Naive thymus-derived CD4-positive, alpha-beta T cell (primary cell): ENCODE data around the gene MMP1. TPM values are rescaled to one million over a fixed set of nuclear protein-coding genes. Genes with fewer than 3 reads are reported as not detected.
"Not testable (repeated sequence)": the region's sequence is repeated elsewhere in the genome, so short reads cannot be mapped to it uniquely, and the experiment has no call there.

ENCODE experiments used
- ATAC-seq: fragments of 150-1000 bp; cut with Tn5 transposase; 2 replicates; pipeline ENCODE4 v1.10.0; 2021; ENCODE audit warnings: mild to moderate bottlenecking, moderate library complexity
- CTCF ChIA-PET: fragments of 350-600 bp; sonication (Branson Sonifier 250); formaldehyde crosslinking; loops from one replicate; lab custom pipeline; 2021; ENCODE audit warnings: antibody characterized with exemption; lab: Charles Lee
- POLR2A ChIA-PET: fragments of 350-600 bp; sonication (Branson Sonifier 250); formaldehyde crosslinking; loops from one replicate; lab custom pipeline; 2021; ENCODE audit warnings: antibody characterized with exemption, inconsistent platforms; lab: Charles Lee
- DNase-seq, 9 donors: peaks; one replicate each; pipeline versions ENCODE4 v3.0.0 to v3.0.0-alpha.2; 2020 to 2022; ENCODE audit warnings: mixed read lengths in 1 of 9
- H3K27ac ChIP-seq: one replicate; pipeline ENCODE4 v1.7.0; 2013; ENCODE audit warnings: mild to moderate bottlenecking, low read depth, low read length, moderate library complexity
- H3K27me3 ChIP-seq, 2 donors: one replicate each; pipeline ENCODE4 v1.7.0; 2013; ENCODE audit warnings: low read length in 2 of 2, mild to moderate bottlenecking in 2 of 2, moderate library complexity in 2 of 2; ENCODE audit not compliant: control insufficient read depth in 2 of 2, insufficient read depth in 2 of 2
- H3K36me3 ChIP-seq, 3 experiments: 1 replicate in 2 of 3; 2 replicates in 1 of 3; pipeline ENCODE4 v1.7.0; 2013; ENCODE audit warnings: low read length in 3 of 3, mild to moderate bottlenecking in 3 of 3, moderate library complexity in 1 of 3; ENCODE audit not compliant: insufficient read depth in 3 of 3, control insufficient read depth in 2 of 3
- H3K4me1 ChIP-seq, 2 donors: one replicate each; pipeline ENCODE4 v1.7.0; 2013; ENCODE audit warnings: low read length in 2 of 2, mild to moderate bottlenecking in 2 of 2, moderate library complexity in 1 of 2; ENCODE audit not compliant: control insufficient read depth in 2 of 2, insufficient read depth in 2 of 2
- H3K4me3 ChIP-seq: 2 replicates; pipeline ENCODE4 v1.7.0; 2013; ENCODE audit warnings: mild to moderate bottlenecking, low read length
- H3K9me3 ChIP-seq, 3 experiments: 1 replicate in 2 of 3; 2 replicates in 1 of 3; pipeline ENCODE4 v1.7.0; 2013; ENCODE audit warnings: low read length in 3 of 3; ENCODE audit not compliant: control insufficient read depth in 2 of 3
- H3K27ac Mint-ChIP-seq, 9 donors: one replicate each; pipeline ENCODE4 v1.8.0; 2020 to 2022; ENCODE audit warnings: mixed read lengths in 9 of 9, mild to moderate bottlenecking in 8 of 9, moderate library complexity in 5 of 9, inconsistent platforms in 2 of 9
- H3K27me3 Mint-ChIP-seq, 5 donors: one replicate each; pipeline ENCODE4 v1.8.0; 2021 to 2022; ENCODE audit warnings: mixed read lengths in 5 of 5, mild to moderate bottlenecking in 1 of 5
- H3K36me3 Mint-ChIP-seq, 5 donors: one replicate each; pipeline ENCODE4 v1.8.0; 2020 to 2022; ENCODE audit warnings: mixed read lengths in 5 of 5, mild to moderate bottlenecking in 3 of 5, inconsistent platforms in 1 of 5
- H3K4me1 Mint-ChIP-seq, 7 donors: one replicate each; pipeline ENCODE4 v1.8.0; 2020 to 2022; ENCODE audit warnings: mixed read lengths in 7 of 7, mild to moderate bottlenecking in 3 of 7, inconsistent platforms in 1 of 7
- H3K4me3 Mint-ChIP-seq, 10 donors: one replicate each; pipeline ENCODE4 v1.8.0; 2020 to 2022; ENCODE audit warnings: mild to moderate bottlenecking in 10 of 10, mixed read lengths in 10 of 10, moderate library complexity in 6 of 10, inconsistent platforms in 2 of 10
- H3K9me3 Mint-ChIP-seq, 11 donors: one replicate each; pipeline ENCODE4 v1.8.0; 2020 to 2022; ENCODE audit warnings: mixed read lengths in 11 of 11, mild to moderate bottlenecking in 4 of 11, inconsistent platforms in 1 of 11, moderate library complexity in 1 of 11
- intact Hi-C, 2 donors: fragments of 100-400 bp; cut with micrococcal nuclease; formaldehyde crosslinking; loops; one replicate each; pipeline ENCODE4 v1.15.1; 2023
- polyA plus RNA-seq, 2 donors: library from polyadenylated mRNA; unstranded; fragments of 300-500 nt; fragmentation: Illumina TruSeq; gene quantifications; one replicate each; pipeline ENCODE4 v1.2.3, GENCODE V29; 2021
- total RNA-seq, 6 experiments: library from RNA in 5 of 6; stranded (reverse) in 5 of 6; gene quantifications; 1 replicate in 5 of 6; 2 replicates in 1 of 6; pipeline ENCODE4 v1.2.3 and lab custom pipeline; 2021 to 2026

The MMP1 gene
- total and polyA plus RNA-seq, 7 experiments from 2014 or later = not detected

DNA sequence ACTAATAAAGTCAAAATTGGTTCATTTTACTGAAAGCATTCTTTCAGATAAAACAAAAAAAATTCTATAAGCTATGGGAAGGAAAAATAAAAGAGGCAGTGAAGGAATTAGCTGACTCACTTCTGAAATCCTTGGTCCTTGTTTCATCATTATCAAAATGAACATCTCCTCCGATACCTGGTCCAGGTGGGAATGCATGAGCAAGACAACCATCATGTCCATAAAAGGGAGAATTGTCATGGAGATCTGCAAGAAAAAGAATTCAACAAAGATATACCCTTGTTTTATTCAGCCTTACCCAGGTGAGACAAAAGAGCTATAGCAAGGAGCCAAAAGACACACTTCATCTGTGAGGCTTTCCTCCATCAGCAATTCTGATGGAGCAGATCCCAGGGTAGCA, 44.7 kb downstream of the MMP1 start:
- H3K27me3 Mint-ChIP-seq = peaks cover 2 to 69% (median 47%) of the 10 kb centered on the region in 5 donors
- POLR2A ChIA-PET = no interaction called here
- H3K9me3 Mint-ChIP-seq = peaks cover 0 to 9% (median 2%) of the 10 kb centered on the region in 11 donors
- ATAC-seq = no peak
- Histone ChIP-seq H3K27me3 (peaks cover 0 to 4% of the 10 kb centered on the region in 2 donors), H3K4me3 (no peak overlapping the region), H3K9me3 (no peaks in the 10 kb centered on the region), H3K36me3 (no peaks in the 10 kb centered on the region), H3K4me1 (no peaks in the 10 kb centered on the region), H3K27ac (no peak overlapping the region)
- no peak overlapping the region for H3K4me3 Mint-ChIP-seq
- no peak for DNase-seq
- H3K4me1 Mint-ChIP-seq = peaks cover 0 to 1% (median 0%) of the 10 kb centered on the region in 7 donors
- CTCF ChIA-PET = no interaction called here
- intact Hi-C loops = no loop called here
- H3K27ac Mint-ChIP-seq = no peak overlapping the region
- H3K36me3 Mint-ChIP-seq = peaks cover 0 to 4% (median 0%) of the 10 kb centered on the region in 5 donors

DNA sequence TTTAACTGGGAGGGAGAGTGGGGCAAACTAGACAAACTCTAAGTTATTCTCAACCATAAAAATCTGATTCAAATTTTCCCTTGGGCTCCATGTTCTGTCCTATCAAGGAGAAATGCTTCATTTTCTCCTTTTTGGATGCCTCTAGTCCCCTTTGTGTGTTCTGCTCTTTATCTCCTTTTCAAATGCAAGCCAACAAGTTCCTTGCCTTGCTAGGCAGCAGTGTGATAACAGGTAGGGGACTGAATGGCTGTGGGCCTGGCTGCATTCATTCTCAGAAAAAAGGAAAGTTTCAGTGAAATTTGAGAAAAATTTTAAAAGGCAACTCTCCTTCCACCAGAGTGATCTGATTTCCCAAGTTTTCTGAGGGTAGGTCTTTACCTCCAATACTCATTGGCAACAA, 46.3 kb downstream of the MMP1 start:
- Histone ChIP-seq H3K4me3 (no peak overlapping the region), H3K4me1 (no peaks in the 10 kb centered on the region), H3K36me3 (no peaks in the 10 kb centered on the region), H3K27me3 (peaks cover 0 to 4% of the 10 kb centered on the region in 2 donors), H3K27ac (no peak overlapping the region), H3K9me3 (no peaks in the 10 kb centered on the region)
- Mint-ChIP-seq H3K4me1 (no peaks in the 10 kb centered on the region), H3K27me3 (peaks cover 2 to 55% (median 45%) of the 10 kb centered on the region in 5 donors), H3K27ac (no peak overlapping the region), H3K4me3 (no peak overlapping the region), H3K36me3 (peaks cover 0 to 5% (median 0%) of the 10 kb centered on the region in 5 donors), H3K9me3 (peaks cover 0 to 21% (median 10%) of the 10 kb centered on the region in 11 donors)
- ChIA-PET CTCF (no interaction called here), POLR2A (no interaction called here)
- ATAC-seq (no peak), DNase-seq (no peak)
- intact Hi-C loops = no loop called here

DNA sequence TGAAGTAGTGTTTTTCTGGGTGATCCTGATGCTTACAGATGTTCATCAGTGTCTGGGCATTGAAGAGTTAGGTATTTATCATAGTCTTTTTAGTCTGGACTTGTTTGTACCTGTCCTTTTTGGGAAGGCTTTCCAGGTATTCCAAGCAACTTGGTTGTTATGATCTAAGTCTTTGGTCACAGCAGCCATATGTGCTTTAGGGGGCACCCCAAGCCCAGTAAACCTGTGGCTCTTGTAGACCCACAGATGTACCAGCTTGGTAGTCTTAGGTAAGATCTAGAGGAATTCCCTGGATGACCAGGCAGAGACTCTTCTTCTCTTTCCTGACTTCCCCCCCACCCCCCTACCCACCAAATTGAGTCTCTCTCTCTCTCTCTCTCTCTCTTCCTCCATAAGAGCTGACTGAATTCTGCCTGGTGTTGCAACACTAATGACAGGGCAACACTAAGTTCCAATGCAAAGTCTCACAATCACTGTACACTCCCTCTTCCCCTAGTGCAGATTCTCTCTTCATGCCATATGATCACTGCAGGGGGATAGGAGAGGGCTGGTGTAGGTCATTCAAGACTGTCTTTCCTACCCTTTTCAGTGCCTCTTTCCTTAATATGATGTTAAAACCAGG, 48.7 kb downstream of the MMP1 start:
- Mint-ChIP-seq H3K27me3 (peaks cover 2 to 40% (median 26%) of the 10 kb centered on the region in 5 donors), H3K4me1 (no peaks in the 10 kb centered on the region), H3K36me3 (peaks cover 0 to 5% (median 0%) of the 10 kb centered on the region in 5 donors), H3K27ac (no peak overlapping the region), H3K4me3 (no peak overlapping the region), H3K9me3 (peaks cover 2 to 25% (median 12%) of the 10 kb centered on the region in 11 donors)
- H3K27ac ChIP-seq = no peak overlapping the region
- ATAC-seq (no peak), DNase-seq (no peak)
- ChIA-PET POLR2A (no interaction called here), CTCF (no interaction called here)
- no peak overlapping the region for H3K4me3 ChIP-seq
- no peaks in the 10 kb centered on the region for H3K4me1 ChIP-seq
- intact Hi-C loops = no loop called here
- H3K27me3 ChIP-seq = peaks cover 0 to 4% of the 10 kb centered on the region in 2 donors
- H3K9me3 ChIP-seq = no peaks in the 10 kb centered on the region
- H3K36me3 ChIP-seq = no peaks in the 10 kb centered on the region

DNA sequence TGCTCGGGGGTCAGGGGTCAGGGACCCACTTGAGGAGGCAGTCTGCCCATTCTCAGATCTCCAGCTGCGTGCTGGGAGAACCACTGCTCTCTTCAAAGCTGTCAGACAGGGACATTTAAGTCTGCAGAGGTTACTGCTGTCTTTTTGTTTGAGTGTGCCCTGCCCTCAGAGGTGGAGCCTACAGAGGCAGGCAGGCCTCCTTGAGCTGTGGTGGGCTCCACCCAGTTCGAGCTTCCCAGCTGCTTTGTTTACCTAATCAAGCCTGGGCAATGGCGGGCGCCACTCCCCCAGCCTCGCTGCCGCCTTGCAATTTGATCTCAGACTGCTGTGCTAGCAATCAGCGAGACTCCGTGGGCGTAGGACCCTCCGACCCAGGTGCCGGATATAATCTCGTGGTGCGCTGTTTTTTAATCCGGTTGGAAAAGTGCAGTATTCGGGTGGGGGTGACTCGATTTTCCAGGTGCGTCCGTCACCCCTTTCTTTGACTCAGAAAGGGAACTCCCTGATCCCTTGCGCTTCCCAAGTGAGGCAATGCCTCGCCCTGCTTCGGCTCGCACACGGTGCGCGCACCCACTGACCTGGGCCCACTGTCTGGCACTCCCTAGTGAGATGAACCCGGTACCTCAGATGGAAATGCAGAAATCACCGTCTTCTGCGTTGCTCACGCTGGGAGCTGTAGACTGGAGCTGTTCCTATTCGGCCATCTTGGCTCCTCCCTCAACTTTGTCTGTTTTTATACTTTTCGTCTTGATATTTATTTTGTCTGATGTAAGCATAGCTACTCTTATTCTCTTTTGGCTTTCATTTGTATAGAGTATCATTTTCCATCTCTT, 51.0 kb downstream of the MMP1 start:
- DNase-seq, H3K27ac Mint-ChIP-seq, H3K9me3 ChIP-seq, H3K4me1 Mint-ChIP-seq, H3K27me3 ChIP-seq, H3K36me3 Mint-ChIP-seq, H3K36me3 ChIP-seq, ATAC-seq, H3K4me3 Mint-ChIP-seq, CTCF ChIA-PET, H3K27ac ChIP-seq, H3K4me1 ChIP-seq, POLR2A ChIA-PET, H3K4me3 ChIP-seq, intact Hi-C loops: not testable (repeated sequence)
- Mint-ChIP-seq H3K9me3 (peaks cover 2 to 25% (median 12%) of the 10 kb centered on the region in 11 donors), H3K27me3 (peaks cover 2 to 28% (median 23%) of the 10 kb centered on the region in 5 donors)

Other genes starting within 250 kb of the MMP1 start
- not detected for gene MMP20, start 172.8 kb downstream of the MMP1 start, total RNA-seq
- not detected for gene MMP20, start 172.8 kb downstream of the MMP1 start, polyA plus RNA-seq
- gene MMP27, start 92.4 kb downstream of the MMP1 start, total RNA-seq = not detected
- not detected for gene MMP27, start 92.4 kb downstream of the MMP1 start, polyA plus RNA-seq
- not detected for gene MMP8, start 73.2 kb downstream of the MMP1 start, total RNA-seq
- not detected for gene MMP8, start 73.2 kb downstream of the MMP1 start, polyA plus RNA-seq
- gene MMP10, start 17.5 kb downstream of the MMP1 start, total RNA-seq = not detected
- not detected for gene MMP10, start 17.5 kb downstream of the MMP1 start, polyA plus RNA-seq
- not detected for gene MMP3, start 45.4 kb upstream of the MMP1 start, total RNA-seq
- gene MMP3, start 45.4 kb upstream of the MMP1 start, polyA plus RNA-seq = not detected
- gene MMP12, start 76.8 kb upstream of the MMP1 start, total RNA-seq = not detected
- gene MMP12, start 76.8 kb upstream of the MMP1 start, polyA plus RNA-seq = not detected
- not detected for gene MMP13, start 157.6 kb upstream of the MMP1 start, total RNA-seq
- gene MMP13, start 157.6 kb upstream of the MMP1 start, polyA plus RNA-seq = not detected